Fibroblast of skin of right biceps (primary cell): Measurements from ENCODE around the gene DMRT1.
A peak's percentile ranks its signal among the peaks of the same experiment; 100 is the strongest.

Source experiments
- DNase-seq: peaks from one replicate; pipeline ENCODE4 v3.0.0-alpha.2; 2013

Gene DMRT1

DNA sequence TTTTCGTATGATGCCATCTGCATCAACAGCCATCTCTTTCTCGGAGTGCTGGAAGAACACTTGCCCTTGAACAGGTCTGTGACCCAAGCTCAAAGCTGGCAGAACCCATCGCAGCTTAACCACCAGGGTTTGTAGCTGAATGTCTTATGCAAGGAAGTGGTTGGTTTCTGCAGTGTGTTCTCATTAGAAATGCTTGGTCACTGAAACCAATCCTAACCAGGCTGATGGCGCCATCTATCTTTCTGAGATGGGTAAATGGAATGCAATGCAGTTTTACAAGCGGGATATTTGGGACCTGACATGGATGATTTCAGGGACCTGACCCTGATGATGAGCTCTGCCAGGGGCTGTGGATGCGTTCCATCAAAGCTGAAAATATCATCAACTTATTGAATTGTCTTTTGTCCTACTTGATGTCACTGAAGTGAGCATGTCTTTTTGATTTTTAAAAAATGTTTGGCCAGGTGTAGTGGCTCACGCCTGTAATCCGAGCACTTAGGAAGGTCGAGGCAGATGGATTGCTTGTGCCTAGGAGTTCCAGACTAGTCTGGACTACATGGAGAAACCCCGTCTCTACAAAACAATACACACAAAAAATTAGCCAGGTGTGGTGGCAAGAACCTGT lies 163.7 kb downstream of the DMRT1 start:
- peak; percentile 48 for DNase-seq

DNA sequence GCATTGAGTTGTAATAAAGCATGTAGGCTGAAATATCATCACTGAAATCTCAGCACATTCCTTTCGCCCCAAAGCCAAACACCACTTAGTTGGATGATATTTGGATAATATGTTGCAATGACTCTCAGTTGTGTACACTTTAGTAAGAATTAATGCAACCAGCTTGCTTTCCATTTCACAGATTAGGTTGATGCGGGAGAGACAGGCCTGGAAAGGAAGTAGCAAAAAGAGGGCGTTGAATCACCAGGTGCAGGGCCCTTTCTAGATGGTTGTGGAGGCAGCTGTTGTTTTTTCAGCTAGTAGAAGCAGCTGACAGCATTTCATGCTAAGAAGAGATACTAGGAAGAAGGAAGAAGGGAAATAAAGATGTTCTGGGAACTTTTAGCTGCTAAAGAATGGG lies 165.8 kb downstream of the DMRT1 start:
- DNase-seq: no peak

DNA sequence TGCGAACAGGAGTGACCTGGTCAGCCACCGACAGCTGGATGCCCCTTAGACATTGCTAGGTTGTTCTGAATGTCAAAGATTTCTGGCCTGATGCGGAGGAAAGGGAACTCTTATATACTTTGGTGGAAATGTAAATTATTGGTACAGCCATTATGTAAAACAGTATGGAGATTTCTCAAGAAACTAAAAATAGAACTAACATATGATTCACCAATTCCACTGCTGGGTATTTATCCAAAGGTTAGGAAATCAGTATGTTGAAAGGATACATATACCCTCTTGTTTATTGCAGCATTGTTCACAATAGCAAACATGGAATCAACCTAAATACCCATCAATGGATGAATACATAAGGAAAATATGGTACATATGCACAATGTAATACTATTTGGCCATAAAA lies 166.7 kb downstream of the DMRT1 start:
- DNase-seq: peak; percentile 15

DNA sequence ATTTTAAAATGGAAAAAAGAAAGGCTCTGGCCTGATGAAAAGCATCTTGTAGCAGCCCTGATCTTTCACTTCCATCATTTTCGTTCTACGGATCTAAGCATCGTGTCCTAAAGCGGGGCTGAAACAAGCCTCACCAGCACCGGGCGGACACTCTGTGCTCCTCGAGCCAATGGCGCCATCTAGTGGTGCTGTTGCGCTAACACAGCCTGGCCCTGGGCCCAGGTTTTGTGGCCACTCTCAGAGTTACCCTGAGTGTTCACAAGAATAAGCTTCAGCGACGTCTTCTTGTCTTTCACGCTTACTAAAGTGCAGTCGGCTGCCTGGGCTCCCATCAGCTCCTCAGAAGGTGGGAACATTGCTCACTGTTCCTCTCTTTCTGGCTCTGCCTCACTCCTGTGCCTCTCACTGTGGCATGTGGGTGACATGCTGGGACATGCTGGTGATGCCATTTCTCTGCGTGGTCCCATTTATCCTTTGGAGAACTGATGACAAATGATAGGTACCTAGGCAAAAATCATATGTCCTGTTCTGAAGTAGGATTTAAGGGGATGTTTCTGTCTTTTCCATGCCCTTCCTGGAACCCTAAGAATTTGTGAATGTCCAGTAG lies 167.7 kb downstream of the DMRT1 start:
- peak; percentile 72 for DNase-seq

DNA sequence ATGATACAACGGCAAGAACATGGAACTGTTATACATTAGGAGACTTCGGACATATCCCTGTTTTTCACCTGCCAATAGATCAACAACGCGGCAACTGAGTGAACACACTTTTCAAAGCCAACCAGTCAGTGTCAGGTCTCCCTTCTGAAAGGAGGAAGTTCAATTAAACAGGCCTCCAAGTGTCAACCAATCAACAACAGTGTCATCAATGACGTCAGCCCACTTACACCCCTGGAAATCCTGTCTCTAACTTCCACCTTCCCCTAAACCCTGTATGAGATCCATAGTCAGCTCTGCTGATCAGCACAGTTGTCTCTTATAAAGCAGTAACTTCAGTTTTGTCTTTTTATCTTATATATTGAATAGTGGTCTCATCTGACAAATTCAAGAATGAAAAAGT lies 171.5 kb downstream of the DMRT1 start:
- no peak for DNase-seq

DNA sequence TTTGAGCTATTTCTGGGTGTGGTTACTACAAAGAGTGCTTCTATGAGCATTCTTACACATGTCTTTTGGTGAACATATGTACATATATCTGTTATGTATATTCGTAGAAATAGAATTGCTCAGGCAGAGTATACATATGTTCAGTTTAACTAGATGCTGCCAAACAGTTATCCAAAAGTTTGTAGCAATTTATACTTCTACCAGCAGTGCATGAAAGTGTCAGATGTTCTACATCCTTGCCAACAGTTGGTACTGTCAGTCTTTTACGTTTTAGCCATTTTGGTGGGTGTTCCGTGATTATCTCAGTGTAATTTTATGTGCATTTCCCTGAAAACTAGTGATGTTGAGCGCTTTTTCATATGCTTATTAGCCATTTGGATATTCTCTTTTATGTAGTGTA lies 172.7 kb downstream of the DMRT1 start:
- DNase-seq: no peak

DNA sequence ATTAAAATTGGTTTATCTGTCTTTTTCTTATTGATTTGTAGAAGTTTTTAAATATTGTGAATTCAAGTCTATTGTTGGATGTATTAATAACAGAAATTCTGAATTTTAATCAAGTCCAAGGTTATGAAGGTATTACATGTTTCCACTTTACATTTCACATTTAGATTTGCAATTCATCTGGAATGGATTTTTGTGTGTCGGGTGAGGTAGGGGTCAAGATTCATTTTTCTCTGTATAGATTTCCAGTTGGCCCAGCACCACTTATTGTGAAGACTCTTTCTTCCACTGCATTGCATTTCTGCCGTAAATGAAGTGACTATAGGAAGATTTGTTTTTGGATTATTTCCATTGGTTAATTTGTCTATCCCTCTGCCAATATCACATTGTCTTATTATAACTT lies 173.1 kb downstream of the DMRT1 start:
- no peak for DNase-seq

DNA sequence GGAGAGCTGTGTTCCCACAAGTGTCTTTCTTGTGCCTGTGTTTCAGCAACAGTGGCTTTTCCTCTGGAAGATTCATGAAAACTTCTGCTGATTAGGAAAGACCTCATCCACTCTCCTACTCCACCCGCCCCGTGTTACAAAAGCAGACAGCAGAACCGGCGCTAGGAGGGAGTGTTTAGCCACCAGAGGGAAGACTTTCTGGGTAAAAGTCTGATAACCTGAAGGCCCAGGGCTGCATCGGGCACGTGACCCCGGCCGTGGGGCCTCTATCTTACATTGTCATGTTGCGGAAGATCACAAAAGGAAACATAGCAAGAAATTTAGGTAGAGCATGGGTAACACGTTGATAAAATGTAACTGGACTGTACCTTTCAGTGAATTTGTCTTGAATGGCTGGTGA lies 176.6 kb downstream of the DMRT1 start:
- DNase-seq: no peak
